ENCODE results near the gene HIP1. TPM values are rescaled to one million over a fixed set of nuclear protein-coding genes. Genes with fewer than 3 reads are reported as not detected.

HIP1 gene
- total and polyA plus RNA-seq, 2 of the 13 experiments (the other 11 are each of a cell fraction or from before 2014, with no cell fraction given): 4.5 to 6.2 TPM

DNA sequence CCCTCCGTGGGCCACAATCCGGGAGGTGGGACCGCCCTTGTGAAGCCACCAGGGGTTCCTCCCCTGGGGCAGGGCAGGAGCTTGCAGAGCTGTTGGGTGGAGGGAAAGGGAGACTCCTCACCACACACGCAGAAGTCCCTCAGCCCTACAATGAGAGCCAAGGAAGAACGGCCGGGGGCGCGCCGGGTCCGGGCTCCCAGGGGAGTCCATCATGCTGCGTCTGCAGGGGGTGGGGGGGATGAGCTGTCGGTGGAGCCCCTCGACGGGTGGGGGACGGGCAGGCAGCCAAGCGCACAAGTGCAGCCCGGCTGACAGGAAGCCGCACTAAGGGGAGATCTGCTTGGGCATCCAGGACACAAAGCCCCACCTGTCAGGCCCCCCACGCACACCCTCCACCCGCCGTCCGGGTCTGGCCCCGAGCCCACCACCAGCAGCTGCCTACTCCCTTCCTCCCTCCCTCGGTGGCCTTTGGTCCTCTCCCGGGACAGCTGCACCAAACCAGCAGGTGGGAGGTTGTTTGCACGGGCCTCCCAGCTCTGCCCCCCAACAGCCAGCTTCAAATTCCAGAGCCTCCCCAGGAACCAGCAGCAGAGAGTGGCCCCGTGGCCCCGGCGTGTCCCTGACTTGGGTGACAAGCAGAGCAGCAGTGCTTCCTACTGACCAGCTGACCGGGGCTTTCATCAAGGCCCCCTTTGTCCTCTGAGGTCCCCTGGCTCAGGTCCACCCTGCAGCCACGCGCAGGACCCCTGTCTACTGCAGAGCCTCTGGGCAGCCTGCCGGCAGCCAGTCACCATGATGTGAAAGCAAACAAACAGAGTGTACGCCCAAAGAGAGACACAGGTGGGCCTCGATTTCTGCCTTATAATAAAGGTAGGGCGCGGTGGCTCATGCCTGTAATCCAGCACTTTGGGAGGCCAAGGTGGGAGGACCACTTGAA is 50.3 kb downstream of the HIP1 start (continued):
- TF ChIP-seq, protein P1, sequence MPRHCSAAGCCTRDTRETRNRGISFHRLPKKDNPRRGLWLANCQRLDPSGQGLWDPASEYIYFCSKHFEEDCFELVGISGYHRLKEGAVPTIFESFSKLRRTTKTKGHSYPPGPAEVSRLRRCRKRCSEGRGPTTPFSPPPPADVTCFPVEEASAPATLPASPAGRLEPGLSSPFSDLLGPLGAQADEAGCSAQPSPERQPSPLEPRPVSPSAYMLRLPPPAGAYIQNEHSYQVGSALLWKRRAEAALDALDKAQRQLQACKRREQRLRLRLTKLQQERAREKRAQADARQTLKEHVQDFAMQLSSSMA (CRISPR knock-in tag; IDR thresholded peaks at IDR 0.05): peak; percentile 43; the same call in 1 of the 2 replicates
- no peak for TF ChIP-seq GATA4 (IDR thresholded peaks at IDR 0.05; ENCODE audit: borderline replicate concordance, low read depth)
- no peak for TF ChIP-seq NRL (CRISPR knock-in tag; IDR thresholded peaks at IDR 0.05; ENCODE audit: borderline replicate concordance)
- no peak for TF ChIP-seq NR3C1 (CRISPR knock-in tag; IDR thresholded peaks at IDR 0.05)
- TF ChIP-seq, protein P2, sequence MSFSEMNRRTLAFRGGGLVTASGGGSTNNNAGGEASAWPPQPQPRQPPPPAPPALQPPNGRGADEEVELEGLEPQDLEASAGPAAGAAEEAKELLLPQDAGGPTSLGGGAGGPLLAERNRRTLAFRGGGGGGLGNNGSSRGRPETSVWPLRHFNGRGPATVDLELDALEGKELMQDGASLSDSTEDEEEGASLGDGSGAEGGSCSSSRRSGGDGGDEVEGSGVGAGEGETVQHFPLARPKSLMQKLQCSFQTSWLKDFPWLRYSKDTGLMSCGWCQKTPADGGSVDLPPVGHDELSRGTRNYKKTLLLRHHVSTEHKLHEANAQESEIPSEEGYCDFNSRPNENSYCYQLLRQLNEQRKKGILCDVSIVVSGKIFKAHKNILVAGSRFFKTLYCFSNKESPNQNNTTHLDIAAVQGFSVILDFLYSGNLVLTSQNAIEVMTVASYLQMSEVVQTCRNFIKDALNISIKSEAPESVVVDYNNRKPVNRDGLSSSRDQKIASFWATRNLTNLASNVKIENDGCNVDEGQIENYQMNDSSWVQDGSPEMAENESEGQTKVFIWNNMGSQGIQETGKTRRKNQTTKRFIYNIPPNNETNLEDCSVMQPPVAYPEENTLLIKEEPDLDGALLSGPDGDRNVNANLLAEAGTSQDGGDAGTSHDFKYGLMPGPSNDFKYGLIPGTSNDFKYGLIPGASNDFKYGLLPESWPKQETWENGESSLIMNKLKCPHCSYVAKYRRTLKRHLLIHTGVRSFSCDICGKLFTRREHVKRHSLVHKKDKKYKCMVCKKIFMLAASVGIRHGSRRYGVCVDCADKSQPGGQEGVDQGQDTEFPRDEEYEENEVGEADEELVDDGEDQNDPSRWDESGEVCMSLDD (CRISPR knock-in tag; IDR thresholded peaks at IDR 0.05; ENCODE audit: borderline replicate concordance): peak; percentile 97
- TF ChIP-seq MBNL3 (CRISPR knock-in tag; conservative IDR thresholded peaks at IDR 0.05): no peak
- TF ChIP-seq ZFYVE20 (CRISPR knock-in tag; IDR thresholded peaks at IDR 0.05; ENCODE audit: borderline replicate concordance, low read depth): no peak
- TF ChIP-seq, protein P3, sequence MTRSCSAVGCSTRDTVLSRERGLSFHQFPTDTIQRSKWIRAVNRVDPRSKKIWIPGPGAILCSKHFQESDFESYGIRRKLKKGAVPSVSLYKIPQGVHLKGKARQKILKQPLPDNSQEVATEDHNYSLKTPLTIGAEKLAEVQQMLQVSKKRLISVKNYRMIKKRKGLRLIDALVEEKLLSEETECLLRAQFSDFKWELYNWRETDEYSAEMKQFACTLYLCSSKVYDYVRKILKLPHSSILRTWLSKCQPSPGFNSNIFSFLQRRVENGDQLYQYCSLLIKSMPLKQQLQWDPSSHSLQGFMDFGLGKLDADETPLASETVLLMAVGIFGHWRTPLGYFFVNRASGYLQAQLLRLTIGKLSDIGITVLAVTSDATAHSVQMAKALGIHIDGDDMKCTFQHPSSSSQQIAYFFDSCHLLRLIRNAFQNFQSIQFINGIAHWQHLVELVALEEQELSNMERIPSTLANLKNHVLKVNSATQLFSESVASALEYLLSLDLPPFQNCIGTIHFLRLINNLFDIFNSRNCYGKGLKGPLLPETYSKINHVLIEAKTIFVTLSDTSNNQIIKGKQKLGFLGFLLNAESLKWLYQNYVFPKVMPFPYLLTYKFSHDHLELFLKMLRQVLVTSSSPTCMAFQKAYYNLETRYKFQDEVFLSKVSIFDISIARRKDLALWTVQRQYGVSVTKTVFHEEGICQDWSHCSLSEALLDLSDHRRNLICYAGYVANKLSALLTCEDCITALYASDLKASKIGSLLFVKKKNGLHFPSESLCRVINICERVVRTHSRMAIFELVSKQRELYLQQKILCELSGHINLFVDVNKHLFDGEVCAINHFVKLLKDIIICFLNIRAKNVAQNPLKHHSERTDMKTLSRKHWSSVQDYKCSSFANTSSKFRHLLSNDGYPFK (CRISPR knock-in tag; IDR thresholded peaks at IDR 0.05; ENCODE audit: borderline replicate concordance): 0 out of 2 replicates have a peak, but pooled peaks have one; percentile 35
- peak; percentile 41; the same call in 1 of the 2 replicates for TF ChIP-seq SOX13 (IDR thresholded peaks at IDR 0.05)
- peak in 1 of 2 experiments; percentile 78; a peak in 2 of 4 replicates for TF ChIP-seq SOX13 (CRISPR knock-in tag; conservative IDR thresholded peaks at IDR 0.05 in 1 of 2, IDR thresholded peaks at IDR 0.05 in 1 of 2)
- TF ChIP-seq THAP11 (CRISPR knock-in tag; IDR thresholded peaks at IDR 0.05): peak; percentile 48
- no peak for TF ChIP-seq ZKSCAN1 (IDR thresholded peaks at IDR 0.05; ENCODE audit: low read length)
- TF ChIP-seq, protein P4, sequence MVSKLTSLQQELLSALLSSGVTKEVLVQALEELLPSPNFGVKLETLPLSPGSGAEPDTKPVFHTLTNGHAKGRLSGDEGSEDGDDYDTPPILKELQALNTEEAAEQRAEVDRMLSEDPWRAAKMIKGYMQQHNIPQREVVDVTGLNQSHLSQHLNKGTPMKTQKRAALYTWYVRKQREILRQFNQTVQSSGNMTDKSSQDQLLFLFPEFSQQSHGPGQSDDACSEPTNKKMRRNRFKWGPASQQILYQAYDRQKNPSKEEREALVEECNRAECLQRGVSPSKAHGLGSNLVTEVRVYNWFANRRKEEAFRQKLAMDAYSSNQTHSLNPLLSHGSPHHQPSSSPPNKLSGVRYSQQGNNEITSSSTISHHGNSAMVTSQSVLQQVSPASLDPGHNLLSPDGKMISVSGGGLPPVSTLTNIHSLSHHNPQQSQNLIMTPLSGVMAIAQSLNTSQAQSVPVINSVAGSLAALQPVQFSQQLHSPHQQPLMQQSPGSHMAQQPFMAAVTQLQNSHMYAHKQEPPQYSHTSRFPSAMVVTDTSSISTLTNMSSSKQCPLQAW (CRISPR knock-in tag; IDR thresholded peaks at IDR 0.05): peak; percentile 92
- TF ChIP-seq ZNF577 (CRISPR knock-in tag; IDR thresholded peaks at IDR 0.05; ENCODE audit: borderline replicate concordance, low read depth): no peak
- TF ChIP-seq ZNF292 (CRISPR knock-in tag; IDR thresholded peaks at IDR 0.05; ENCODE audit: borderline replicate concordance, low read depth): peak; percentile 98
- 0 out of 2 replicates have a peak, but pooled peaks have one; percentile 50 for TF ChIP-seq ZBTB3 (CRISPR knock-in tag; IDR thresholded peaks at IDR 0.05; ENCODE audit: borderline replicate concordance, low read depth)
- peak; percentile 80 for TF ChIP-seq IRF2 (CRISPR knock-in tag; IDR thresholded peaks at IDR 0.05)
- no peak for TF ChIP-seq ZSCAN30 (CRISPR knock-in tag; IDR thresholded peaks at IDR 0.05)
- TF ChIP-seq CCAR2 (optimal IDR thresholded peaks at IDR 0.05; ENCODE audit: low read depth, low read length): no peak
- no peak for TF ChIP-seq ZNF550 (CRISPR knock-in tag; IDR thresholded peaks at IDR 0.05; ENCODE audit: borderline replicate concordance)

Data from HepG2 (cell line).